ENCODE measurements around the gene KLHL6. TPM values are rescaled to one million over a fixed set of nuclear protein-coding genes. Genes with fewer than 3 reads are reported as not detected.
A peak's percentile ranks its signal among the peaks of the same experiment; 100 is the strongest.

KLHL6 gene
- total RNA-seq, 1 experiment from 2014 or later: not detected

DNA sequence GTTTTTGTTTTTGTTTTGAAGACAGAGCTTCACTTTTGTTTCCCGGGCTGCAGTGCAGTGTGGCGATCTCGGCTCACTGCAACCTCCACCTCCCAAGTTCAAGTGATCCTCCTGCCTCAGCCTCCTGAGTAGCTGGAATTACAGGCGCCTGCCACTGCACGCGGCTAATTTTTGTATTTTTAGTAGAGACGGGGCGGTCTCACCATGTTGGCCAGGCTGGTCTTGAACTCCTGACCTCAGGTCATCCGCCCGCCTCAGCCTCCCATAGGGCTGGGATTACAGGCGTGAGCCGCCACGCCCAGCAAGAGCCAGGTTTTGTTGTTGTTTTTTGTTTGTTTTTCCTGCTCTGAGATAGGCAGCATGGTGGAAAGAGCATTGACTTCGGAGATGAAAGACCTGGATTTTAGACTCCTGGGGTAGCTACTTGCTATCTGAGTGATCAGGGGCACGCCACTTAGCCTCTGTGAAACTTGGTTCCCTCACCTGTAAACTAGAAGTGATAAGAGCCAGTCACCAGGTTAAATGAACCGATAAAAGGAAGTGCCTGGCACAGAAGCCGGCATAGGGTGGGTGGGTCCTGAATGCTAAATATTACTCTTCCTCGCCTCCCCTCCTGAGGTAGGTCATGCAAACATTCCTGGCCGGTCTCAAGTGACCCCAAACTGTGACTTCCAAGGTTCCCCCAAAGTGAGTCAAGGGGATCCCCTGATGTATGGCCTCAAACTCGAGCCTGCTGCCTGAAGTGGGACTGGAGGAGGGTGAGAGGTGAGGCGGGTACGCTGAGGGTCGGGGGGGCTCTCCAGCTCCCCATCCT is 64.2 kb downstream of the KLHL6 start:
- Histone ChIP-seq H3K9me3 (ENCODE audit: low read depth, low read length, poor library complexity, severe bottlenecking) (peaks cover 4% of the 10 kb centered on the region), H3K27me3 (replicated peaks; ENCODE audit: insufficient read depth, low read depth, low read length, poor library complexity) (no peaks in the 10 kb centered on the region), H3K4me3 (ENCODE audit: low read depth, low read length, poor library complexity, severe bottlenecking) (no peak overlapping the region), H3K27ac (ENCODE audit: low read depth, low read length, poor library complexity, severe bottlenecking) (no peak overlapping the region), H3K36me3 (ENCODE audit: insufficient read depth, low read length, poor library complexity, severe bottlenecking) (no peaks in the 10 kb centered on the region), H3K4me1 (ENCODE audit: insufficient read depth, low read length, poor library complexity, severe bottlenecking) (no peaks in the 10 kb centered on the region)
- BruUV-seq (replicated peaks): no TSS peak
- POLR2A ChIA-PET (ENCODE audit: low non-redundant PET): no interaction called here
- TF ChIP-seq EZH2 (IDR thresholded peaks at IDR 0.05; ENCODE audit: borderline replicate concordance, low read depth, low read length, poor library complexity, severe bottlenecking): no peak
- TF ChIP-seq, protein P1, sequence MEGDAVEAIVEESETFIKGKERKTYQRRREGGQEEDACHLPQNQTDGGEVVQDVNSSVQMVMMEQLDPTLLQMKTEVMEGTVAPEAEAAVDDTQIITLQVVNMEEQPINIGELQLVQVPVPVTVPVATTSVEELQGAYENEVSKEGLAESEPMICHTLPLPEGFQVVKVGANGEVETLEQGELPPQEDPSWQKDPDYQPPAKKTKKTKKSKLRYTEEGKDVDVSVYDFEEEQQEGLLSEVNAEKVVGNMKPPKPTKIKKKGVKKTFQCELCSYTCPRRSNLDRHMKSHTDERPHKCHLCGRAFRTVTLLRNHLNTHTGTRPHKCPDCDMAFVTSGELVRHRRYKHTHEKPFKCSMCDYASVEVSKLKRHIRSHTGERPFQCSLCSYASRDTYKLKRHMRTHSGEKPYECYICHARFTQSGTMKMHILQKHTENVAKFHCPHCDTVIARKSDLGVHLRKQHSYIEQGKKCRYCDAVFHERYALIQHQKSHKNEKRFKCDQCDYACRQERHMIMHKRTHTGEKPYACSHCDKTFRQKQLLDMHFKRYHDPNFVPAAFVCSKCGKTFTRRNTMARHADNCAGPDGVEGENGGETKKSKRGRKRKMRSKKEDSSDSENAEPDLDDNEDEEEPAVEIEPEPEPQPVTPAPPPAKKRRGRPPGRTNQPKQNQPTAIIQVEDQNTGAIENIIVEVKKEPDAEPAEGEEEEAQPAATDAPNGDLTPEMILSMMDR (conservative IDR thresholded peaks at IDR 0.05; ENCODE audit: low read depth, low read length): no peak
- intact Hi-C loops (cut with micrococcal nuclease; ENCODE audit: unreplicated experiment): no loop called here
- no peak for DNase-seq (ENCODE audit: low spot score)
- CTCF ChIA-PET: no interaction called here

GRCh38 chr3:183490653-183491052 is 64.9 kb downstream of the KLHL6 start:
- Histone ChIP-seq H3K9me3 (ENCODE audit: low read depth, low read length, poor library complexity, severe bottlenecking) (peaks cover 2% of the 10 kb centered on the region), H3K4me1 (ENCODE audit: insufficient read depth, low read length, poor library complexity, severe bottlenecking) (no peaks in the 10 kb centered on the region), H3K27ac (ENCODE audit: low read depth, low read length, poor library complexity, severe bottlenecking) (no peak overlapping the region), H3K36me3 (ENCODE audit: insufficient read depth, low read length, poor library complexity, severe bottlenecking) (no peaks in the 10 kb centered on the region), H3K4me3 (ENCODE audit: low read depth, low read length, poor library complexity, severe bottlenecking) (no peak overlapping the region), H3K27me3 (replicated peaks; ENCODE audit: insufficient read depth, low read depth, low read length, poor library complexity) (no peaks in the 10 kb centered on the region)
- peak; percentile 21 for DNase-seq (ENCODE audit: low spot score)
- no TSS peak for BruUV-seq (replicated peaks)
- intact Hi-C loops (cut with micrococcal nuclease; ENCODE audit: unreplicated experiment): no loop called here
- CTCF ChIA-PET: no interaction called here
- no peak for TF ChIP-seq EZH2 (IDR thresholded peaks at IDR 0.05; ENCODE audit: borderline replicate concordance, low read depth, low read length, poor library complexity, severe bottlenecking)
- TF ChIP-seq, protein P1 (conservative IDR thresholded peaks at IDR 0.05; ENCODE audit: low read depth, low read length): no peak
- POLR2A ChIA-PET (ENCODE audit: low non-redundant PET): no interaction called here

- intact Hi-C loops (cut with micrococcal nuclease; ENCODE audit: unreplicated experiment): no loop called here
- no peak for DNase-seq (ENCODE audit: low spot score)
- Histone ChIP-seq H3K27ac (ENCODE audit: low read depth, low read length, poor library complexity, severe bottlenecking) (no peak overlapping the region), H3K36me3 (ENCODE audit: insufficient read depth, low read length, poor library complexity, severe bottlenecking) (no peaks in the 10 kb centered on the region), H3K9me3 (ENCODE audit: low read depth, low read length, poor library complexity, severe bottlenecking) (no peaks in the 10 kb centered on the region), H3K27me3 (replicated peaks; ENCODE audit: insufficient read depth, low read depth, low read length, poor library complexity) (no peaks in the 10 kb centered on the region), H3K4me3 (ENCODE audit: low read depth, low read length, poor library complexity, severe bottlenecking) (no peak overlapping the region), H3K4me1 (ENCODE audit: insufficient read depth, low read length, poor library complexity, severe bottlenecking) (no peaks in the 10 kb centered on the region)
- BruUV-seq (replicated peaks): no TSS peak
- no peak for TF ChIP-seq EZH2 (IDR thresholded peaks at IDR 0.05; ENCODE audit: borderline replicate concordance, low read depth, low read length, poor library complexity, severe bottlenecking)
- TF ChIP-seq, protein P1 (conservative IDR thresholded peaks at IDR 0.05; ENCODE audit: low read depth, low read length): no peak
- ChIA-PET POLR2A (ENCODE audit: low non-redundant PET) (no interaction called here), CTCF (no interaction called here)
These were observed 65.3 kb downstream of the KLHL6 start for GRCh38 chr3:183490211-183490601.

Data from A673 (cell line).